Inflammatory macrophage treated with lipopolysaccharide for 1 hour (primary cell): ENCODE data around the gene PRSS12.
"Not testable (repeated sequence)": the region's sequence is repeated elsewhere in the genome, so short reads cannot be mapped to it uniquely, and the experiment has no call there.

Experiments
- DNase-seq, 2 donors: peaks; one replicate each; pipeline ENCODE4 v3.0.0-alpha.2; 2020 to 2022

Gene PRSS12

DNA sequence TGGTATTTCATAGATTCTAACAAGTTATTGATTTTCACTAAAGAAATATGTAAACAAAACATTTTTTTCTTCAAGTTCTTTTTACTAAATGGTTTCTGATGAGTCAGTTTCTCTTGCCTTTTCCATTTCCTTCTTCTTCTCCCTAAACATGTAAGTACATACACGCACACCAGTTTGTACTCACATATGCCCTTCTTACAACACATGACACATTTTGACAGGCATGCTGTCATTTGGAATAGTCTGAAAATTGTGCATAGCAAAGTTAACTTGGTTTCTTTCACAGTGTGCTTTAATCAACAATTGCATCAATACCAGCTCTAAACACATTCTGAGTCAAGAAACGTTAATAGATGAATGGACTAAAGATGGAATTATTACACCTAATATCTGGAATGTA lies 35.1 kb downstream of the PRSS12 start:
- no peak for DNase-seq

DNA sequence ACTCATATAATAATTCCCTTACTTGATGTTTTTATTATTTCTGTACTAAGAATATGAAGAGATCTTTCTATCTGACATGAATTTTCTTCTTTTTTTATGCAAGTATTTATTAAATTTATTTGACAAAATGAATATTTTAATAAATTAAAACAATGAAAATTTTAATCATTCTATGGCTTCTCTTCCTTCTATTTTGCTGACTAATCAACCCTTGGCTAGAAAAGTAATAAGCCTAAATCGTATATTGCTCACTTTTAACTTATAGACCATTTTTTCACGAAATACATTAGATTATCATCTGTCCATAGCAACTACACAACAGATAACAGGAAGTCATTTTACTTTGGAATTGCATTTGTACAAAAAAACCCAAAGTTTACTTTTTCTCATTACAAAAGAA lies 38.6 kb downstream of the PRSS12 start:
- DNase-seq = no peak

DNA sequence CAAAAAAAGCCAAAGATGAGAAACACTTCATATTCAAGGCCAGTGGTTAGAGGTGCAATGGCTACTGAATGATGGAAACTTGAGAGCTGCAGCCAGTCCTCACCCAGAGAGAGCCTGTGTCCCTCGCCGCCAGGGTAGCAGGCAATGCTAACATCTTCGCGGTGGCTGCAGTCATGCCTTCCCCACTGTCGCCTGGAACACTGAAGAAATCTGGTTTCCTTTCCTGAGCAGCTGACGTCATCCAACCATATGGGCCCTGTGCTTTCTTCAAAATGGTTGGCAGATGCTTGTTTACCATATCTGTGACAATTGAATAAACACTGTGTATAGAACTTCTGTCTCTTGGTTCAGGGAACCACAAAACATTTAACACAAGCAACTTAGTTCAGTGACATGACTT lies 39.7 kb downstream of the PRSS12 start:
- no peak for DNase-seq

DNA sequence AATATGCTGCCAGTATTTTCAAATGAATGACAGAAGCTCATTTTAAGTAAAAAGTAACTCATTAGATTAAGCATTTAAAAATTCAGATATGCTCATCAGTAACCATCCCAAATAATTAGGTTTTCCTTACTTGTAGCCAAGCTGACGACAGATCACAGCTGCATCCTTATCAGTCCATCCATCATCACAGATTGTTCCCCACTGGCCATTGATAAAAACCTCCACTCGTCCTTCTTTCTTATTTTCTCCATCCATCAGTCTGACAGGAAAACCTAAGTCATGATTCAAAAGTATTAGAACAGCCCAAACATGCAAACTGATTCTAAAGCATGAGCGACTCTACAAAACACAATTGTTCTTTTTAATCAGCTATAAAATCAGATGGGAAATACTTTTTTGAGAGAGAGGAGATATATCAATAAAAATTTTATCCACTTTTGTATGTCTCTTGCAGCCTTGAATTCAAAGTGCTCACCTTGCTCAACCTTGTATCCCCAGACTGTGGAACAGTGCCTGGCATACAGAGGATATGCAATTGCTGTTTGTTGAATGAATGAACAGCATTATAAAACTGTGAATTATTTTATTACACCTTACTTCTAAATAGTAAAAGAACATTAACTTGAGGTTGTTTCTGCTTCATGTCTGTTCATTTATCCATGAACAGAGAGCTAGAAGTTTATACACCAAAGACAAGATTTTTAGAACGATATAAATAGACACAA lies 44.3 kb downstream of the PRSS12 start:
- no peak for DNase-seq

DNA sequence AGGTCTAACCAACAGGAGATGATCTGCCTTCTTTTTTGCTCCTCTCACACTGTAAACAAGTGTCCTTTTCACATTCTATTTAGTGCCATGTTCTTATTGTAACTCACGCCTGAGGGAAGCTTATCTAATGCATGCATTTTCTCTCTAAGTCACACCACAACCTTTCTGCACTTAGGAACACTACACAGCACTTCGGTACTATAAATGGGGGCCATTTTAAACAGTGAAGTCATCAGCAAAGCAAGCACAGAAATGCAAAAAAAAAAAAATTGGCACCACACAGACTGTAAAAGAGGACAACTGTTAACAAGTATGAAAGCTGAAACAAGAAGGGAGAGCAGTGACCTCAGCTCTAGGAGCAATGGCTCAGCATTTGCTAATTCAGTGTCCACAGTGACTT lies 45.2 kb downstream of the PRSS12 start:
- DNase-seq = no peak

DNA sequence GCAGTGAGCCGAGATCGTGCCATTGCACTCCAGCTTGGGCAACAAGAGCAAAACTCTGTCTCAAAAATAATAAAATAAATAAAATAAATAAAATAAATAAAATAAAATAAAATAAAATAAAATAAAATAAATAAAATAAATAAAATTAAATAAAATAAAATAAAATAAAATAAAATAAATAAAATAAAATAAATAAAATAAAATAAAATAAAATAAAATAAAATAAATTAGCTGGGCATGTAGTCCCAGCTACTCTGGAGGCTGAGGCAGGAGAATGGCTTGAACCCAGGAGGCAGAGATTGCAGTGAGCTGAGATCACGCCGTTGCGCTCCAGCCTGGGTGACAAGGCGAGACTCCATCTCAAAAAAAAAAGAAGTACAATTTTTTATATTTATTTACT lies 53.2 kb downstream of the PRSS12 start:
- DNase-seq = not testable (repeated sequence)

DNA sequence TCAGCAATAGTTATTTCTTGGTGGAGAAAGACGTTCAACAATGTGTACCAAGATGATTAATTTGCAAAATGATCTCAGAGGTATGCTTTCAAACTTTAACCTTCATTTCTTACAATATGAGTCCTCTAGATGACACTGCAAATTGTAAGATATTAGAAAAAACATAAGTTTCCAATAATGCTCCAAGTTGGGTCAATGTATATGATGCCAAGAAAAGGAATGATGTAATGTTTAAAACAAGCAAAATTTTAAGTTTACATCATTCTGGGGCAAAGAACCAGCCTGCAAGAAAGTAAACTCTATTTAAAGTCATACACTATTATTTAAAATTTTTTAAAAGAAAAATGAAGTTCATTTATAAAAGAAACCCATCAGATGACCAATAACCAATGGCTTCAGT lies 56.1 kb downstream of the PRSS12 start:
- no peak for DNase-seq

DNA sequence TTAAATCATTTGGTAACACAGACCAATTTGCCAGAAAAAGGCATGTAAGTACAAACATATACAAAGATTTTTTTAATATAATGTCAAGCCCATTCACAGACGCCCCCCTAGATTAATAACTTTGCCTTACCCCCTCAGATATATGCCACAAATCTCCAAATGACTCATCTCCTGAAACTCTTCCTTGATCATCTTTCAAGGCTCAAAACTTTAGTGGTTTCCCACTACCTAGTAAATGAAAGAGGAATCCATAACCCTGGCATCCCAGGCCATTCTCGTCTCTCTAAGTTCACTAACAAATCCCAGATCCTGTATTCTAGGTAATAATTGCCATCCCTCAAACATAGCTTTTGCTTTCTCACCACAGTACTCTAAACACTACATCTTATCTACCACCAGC lies 61.9 kb downstream of the PRSS12 start:
- DNase-seq = no peak

DNA sequence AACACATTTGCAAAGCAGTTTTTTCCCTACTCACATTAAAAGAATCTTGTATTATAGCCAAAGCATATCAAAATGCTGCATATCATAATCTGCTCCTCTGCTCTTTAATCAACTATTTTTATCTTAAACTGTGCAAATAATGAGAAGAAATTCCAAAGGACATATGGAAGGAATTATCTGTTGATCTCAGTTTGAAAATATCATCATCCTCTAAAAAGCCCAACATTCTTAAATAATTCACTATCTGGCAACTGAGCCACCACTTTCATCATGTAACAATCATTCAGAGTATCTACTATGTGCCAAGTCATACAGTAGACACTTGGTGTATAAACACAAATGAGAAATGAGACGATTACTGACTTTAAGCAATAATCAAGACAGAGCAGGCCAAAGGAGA lies 63.0 kb downstream of the PRSS12 start:
- DNase-seq = no peak

DNA sequence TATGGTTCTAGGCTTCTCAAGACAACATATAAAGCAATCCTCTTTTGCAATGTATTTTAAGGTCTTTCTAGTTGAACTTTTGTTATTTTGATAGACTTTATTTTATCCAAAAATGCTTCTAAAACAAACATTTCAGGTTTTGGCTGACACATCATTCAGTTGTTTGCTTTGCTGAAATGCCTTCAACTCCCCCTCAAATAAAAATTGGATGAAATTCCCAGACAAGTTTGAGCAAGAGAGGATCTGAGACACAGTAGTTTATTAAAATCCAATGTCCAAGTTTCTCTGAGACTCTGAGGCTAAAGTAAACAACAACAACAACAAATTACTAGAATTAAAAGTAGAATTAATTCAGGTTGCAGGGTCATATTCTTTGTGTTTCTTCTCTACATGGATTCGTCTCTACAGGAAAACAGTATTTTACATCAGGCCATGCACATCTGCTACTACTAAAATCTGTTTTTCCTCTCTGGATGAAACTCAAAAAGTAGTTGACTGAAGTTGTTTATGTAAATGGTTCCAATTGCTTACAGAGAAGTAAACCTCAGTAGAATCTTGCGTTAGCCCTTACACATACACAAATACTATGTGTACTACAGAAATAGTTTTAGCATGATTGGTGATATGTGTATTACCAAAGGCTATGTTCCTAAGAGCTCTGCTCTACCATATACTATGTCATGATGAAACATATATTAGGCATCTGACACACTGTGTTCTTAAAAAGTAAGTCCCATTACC lies 64.9 kb downstream of the PRSS12 start:
- DNase-seq = no peak

DNA sequence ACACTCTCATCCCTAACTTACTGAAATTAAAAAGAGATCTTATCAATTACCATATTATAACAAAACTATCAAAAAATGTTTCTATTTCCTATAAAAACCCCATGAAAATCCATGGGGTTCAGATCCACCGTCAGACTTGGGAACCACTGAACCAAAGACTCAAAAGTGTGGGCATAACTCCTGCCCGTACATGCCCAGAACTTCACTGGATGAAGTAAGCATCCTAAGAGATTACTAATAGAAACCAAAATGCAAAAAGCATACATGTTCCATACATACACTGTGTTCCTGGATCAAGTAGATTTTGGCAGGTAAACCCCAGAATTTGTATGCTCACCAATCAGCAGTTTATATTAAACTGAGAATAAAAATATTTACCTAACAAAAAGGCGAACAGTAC lies 66.1 kb downstream of the PRSS12 start:
- no peak for DNase-seq

DNA sequence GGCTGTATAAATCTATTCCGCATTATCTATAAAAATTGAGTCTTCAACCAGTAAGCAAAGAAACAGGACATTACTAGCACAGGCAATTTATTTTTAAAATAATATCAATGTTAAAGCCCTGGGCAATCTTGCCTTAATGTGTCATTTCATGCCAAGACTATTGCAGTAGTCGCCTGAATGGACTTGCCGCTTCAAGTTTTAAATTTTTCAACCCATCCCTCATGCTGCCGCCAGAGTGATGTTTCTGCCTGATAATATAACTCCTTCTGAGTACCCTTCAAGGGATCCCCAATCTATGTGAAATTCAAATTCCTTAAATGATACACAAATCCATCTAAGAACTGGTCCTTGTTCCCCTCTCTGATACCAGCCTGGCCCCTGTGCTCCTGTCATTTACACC lies 66.9 kb downstream of the PRSS12 start:
- no peak for DNase-seq

DNA sequence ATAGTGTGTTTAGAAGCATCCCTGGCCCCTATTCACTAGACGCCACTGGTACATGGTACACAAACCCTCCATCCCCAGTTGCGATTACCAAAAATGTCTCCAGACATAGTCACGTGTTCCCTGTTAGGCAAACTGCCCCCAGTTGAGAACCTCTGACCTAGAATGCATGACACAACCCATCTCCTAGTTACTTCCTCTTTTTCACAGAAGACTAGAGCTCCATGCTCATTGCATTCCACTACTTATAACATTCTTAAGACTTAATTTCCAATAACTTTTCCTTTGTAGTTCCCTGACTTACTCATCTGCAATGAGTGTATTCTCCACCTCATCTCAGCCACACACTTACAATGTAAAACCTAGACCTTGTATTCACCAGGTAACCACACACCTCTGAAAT lies 68.6 kb downstream of the PRSS12 start:
- DNase-seq = peak; percentile 67 to 68

DNA sequence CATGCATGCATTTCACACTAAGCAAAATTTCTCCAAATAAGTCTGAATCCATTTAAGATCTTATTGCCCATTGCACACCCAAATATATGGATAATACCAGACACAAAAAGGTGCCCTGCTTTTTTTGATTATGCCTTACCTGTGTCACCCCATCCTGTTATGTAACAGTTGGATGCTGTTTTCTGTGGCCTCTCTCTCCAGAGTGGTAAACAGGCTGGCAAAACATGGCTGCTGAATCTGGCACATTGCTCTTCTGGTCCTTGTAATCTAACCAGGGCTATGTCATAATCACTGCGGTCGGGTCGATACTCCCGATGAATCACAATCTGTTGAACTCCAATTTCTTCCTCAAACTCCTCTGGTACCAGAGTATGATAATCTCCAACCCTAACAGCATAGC lies 70.1 kb downstream of the PRSS12 start:
- DNase-seq = peak in 1 of 2 donors; percentile 48

DNA sequence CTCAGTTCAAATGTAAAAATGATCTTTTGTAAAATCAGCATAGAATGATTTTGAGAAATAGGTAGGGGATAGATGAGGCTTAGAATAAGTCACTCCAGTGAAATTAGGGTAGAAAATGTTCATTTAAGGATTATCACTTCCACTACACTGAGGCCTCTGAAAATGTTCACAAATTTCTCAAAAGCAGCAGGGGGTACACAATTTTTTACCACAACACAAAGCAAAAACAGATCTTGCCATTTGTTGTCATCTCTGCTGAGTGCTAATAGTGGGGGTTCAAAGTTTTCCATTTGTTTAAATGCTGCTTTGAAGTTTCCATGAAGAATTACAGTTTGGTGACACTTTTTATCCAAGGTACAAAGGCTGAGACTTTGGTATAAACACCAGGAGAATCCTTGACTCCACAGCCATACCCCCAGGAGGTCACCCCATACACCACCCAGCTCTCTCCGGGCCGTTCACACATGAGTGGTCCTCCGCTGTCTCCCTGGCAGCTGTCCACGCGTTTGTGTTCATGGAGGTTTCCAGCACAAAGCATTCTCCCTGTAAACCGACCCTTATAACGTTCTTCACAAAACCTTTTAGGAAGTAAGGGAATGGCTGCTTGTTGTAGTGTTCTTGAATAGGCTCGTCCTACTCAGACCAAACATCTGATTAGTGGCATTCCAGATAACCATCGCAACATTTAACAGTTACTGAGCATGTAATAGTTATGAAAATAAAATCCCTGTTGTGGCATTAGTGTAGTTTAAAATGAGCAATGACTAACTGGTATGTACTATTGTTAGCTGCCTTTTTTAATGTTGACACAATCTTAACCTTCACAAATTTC lies 71.0 kb downstream of the PRSS12 start:
- DNase-seq = no peak

DNA sequence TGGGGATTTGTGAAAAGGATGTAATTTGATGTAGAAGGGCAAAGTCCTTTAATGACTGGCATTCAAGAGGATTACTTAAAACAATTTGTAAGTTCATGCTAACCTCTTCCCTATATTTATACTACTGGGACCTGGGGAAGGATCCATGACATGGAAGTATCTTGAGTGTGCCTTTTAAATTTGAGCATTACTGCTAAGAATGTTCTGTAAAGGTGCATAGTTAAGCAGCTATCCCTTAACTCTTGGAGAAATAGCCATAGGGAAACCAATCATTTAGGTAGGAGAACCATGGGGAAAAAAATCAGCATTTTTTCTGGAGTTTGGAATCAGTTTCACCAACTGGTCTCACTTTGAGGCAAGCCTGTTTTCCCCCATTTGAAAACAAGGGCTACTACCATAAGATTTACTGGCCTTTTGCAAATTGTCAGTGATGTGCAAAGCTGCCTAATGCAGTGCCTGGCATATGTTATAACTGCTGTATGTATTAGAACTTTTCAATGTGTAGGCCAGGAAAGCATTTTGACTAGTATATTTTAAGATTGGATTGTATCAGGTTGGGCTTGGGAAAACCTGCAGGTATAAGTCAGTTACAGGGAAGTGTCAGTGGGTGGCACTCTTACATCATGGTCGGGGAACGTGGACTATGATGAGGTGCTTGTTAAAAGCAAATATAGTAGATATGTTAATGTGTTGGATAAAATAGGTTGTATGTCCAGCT lies 72.1 kb downstream of the PRSS12 start:
- peak in 1 of 2 donors; percentile 42 for DNase-seq

DNA sequence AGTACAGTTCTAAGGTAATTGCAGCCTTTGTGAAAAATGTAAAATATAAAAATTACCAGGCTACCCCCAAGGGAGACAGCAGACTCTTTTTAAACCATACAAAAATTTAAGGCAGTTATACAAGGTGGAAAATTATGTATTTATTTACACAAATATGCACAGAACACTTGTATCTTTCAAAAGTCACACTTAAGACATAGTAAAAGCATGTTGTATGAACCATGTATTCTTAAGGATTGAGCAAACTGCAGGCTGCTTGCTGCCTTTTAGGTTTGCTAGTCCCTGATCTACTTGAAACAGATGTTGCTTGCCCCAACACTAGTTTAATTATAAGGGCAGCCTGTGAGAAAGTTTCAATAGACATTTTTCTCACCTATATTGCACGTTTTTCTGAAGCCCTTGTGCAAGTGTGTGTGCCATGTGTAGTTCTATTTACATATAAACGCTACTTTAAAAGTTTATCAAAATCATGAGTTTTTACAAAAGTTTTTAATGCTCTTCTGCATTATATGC lies 72.8 kb downstream of the PRSS12 start:
- no peak for DNase-seq

DNA sequence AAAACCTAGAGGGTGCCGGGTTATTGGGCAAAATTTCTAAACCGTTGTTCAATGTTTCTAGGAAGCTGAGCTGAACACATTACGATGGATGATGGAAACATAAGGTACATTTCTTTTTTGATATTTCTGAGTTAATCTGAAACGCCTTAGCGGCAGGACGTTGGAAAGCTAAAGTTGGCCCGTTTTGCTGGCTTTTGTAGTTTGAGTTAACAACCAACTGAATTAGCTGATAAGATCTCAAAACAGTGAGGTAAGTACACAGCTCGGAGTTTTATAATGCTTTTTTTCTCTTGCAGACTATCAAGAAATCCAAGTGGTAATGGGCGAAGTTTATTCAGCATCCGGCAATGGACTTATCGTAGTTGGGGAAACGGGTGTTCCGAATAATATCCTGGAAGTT lies 73.5 kb downstream of the PRSS12 start:
- no peak for DNase-seq

DNA sequence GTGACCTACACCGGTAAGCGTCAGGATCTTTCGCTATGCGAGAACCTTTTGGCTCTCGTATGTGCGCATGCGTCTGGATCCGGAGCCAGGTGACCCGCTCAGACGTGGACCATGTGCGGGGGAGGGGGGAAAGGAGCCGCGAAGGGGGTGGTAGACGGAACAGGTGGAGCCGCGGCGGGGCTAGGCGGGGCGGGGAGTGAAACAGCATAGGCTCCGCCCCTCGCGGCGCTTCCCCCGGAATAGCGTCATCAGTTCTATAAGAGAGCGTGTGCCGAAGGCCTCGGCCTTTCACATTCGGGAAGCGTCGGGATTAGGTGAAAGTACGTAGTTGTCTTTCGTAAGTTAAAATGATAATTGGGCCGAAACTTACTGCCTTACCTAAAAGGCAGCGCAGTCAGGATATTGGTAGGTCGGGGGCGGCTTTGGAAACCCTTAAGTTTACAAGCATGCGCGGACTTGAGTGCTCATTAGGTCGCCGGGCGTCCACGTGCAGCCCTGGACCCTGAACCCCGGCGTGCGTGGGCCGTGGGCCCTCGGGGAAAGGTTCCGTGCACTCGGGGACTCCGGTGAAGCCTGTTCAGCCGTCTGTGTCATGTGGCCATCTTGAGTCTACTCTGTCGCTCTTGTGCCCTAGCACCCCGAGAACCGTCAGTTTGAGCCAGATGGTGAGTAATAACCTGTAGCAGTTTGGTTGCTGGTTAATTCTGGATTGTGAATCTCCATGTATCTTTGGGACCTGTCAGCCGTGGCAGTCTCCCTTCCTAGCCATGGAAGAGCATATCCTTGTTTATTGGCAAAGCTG lies 74.1 kb downstream of the PRSS12 start:
- peak; percentile 90 to 96 for DNase-seq

DNA sequence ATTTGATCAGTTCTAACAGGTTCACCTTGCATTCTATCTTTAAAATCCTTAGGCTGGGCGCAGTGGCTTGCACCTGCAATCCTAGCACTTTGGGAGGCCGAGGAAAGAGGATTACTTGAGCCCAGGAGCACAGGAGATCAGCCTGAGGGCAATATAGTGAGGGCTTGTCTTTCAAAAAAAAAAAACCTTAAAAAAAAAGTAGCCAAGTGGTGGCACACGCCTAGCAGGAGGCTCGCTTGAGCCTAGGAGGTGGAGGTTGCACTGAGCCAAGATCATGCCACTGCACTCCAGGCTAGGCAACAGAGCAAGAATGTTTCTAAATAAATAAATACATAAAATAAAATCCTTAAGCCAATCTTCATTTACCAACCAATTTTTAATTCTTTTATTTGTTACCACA lies 75.6 kb downstream of the PRSS12 start:
- DNase-seq = no peak

DNA sequence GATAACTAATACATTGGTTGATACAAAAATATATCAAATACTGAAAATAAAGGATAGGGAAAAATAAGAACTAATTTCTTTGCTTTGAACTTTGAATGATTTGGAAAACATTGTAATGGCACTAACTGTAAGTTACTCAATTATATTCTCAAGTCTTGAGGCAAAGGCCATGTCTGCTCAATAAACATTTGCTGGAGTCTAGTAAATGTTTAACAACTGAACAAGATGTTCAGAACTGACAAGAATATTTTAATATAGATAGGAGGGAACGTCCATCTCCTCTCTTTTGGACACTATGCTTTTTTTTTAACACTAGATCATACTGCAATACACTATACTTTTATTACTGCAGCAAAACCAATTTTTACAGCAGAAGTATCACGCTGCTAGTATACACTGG lies 76.2 kb downstream of the PRSS12 start:
- no peak for DNase-seq

DNA sequence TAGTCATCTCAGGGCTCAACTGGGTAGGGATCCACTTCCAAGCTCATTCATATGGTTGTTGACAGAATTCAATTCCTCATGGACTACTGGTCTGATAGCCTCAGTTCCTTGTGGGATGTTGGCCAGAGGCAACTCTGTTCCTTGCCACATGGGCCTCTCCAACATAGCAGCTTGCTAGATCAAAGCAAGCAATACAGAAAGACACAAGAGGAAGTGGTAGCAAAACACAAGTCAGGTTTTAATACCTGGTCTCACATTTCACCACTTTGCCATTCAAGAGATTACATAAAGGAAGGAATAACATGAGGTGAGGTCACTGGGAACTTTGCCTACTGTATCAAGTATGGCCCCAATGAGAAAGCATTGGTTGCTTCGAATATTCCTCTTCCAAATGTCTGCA lies 79.2 kb downstream of the PRSS12 start:
- no peak for DNase-seq
